AG04450 (cell line): Measurements from ENCODE around the gene ALS2CL. TPM values are rescaled to one million over a fixed set of nuclear protein-coding genes. Genes with fewer than 3 reads are reported as not detected.

Experiments used
- CTCF ChIA-PET: fragments of 300-600, 350-600 bp; formaldehyde crosslinking; extraction: SDS; loops from one replicate; lab custom pipeline; 2022; ENCODE audit warnings: antibody characterized with exemption, inconsistent platforms; lab: Charles Lee
- POLR2A ChIA-PET: fragments of 350-600 bp; formaldehyde crosslinking; extraction: SDS; loops from one replicate; lab custom pipeline; 2021; ENCODE audit warnings: antibody characterized with exemption, inconsistent platforms; lab: Yijun Ruan, JAX
- DNase-seq: peaks from one replicate; pipeline ENCODE4 v3.0.0-alpha.2; 2011; ENCODE audit warnings: low read depth, low spot score
- H3K27ac ChIP-seq: one replicate; pipeline ENCODE4 v1.5.1; 2012; ENCODE audit warnings: low read depth, low read length, control low read depth
- H3K27me3 ChIP-seq: one replicate; pipeline ENCODE4 v1.6.0; 2012; ENCODE audit warnings: low read length; ENCODE audit not compliant: control insufficient read depth, insufficient read depth
- H3K4me3 ChIP-seq: 2 replicates; pipeline ENCODE4 v1.5.1; 2011; ENCODE audit warnings: mild to moderate bottlenecking, low read depth, low read length, control low read depth
- H3K9me3 ChIP-seq: 2 replicates; pipeline ENCODE4 v1.5.1; 2012; ENCODE audit warnings: low read length; ENCODE audit not compliant: control insufficient read depth, insufficient read depth
- CTCF ChIP-seq: IDR thresholded peaks from 2 replicates; pipeline ENCODE4 v1.5.1; 2011; ENCODE audit warnings: low read depth, low read length, control low read depth, inconsistent platforms
- polyA plus RNA-seq: library from polyadenylated mRNA; depleted of rRNA; stranded (reverse); fragments of >200 nt; gene quantifications from 2 replicates; pipeline ENCODE4 v1.2.3, GENCODE V29; 2011

Gene ALS2CL
- polyA plus RNA-seq, 1 experiment, result 0.89 TPM

GRCh38 chr3:46670891-46671427 lies 22.5 kb downstream of the ALS2CL start:
- TF ChIP-seq CTCF, result no peak
- ChIA-PET POLR2A (no interaction called here), CTCF (no interaction called here)
- DNase-seq, result no peak
- H3K9me3 ChIP-seq, result no peaks in the 10 kb centered on the region
- H3K4me3 ChIP-seq, result no peak overlapping the region
- peaks cover 12% of the 10 kb centered on the region for H3K27me3 ChIP-seq
- H3K27ac ChIP-seq, result no peak overlapping the region

GRCh38 chr3:46670000-46670890 lies 23.2 kb downstream of the ALS2CL start:
- no peak for TF ChIP-seq CTCF
- ChIA-PET CTCF (no interaction called here), POLR2A (no interaction called here)
- Histone ChIP-seq H3K4me3 (no peak overlapping the region), H3K27ac (no peak overlapping the region), H3K27me3 (peaks cover 16% of the 10 kb centered on the region), H3K9me3 (no peaks in the 10 kb centered on the region)
- no peak for DNase-seq

GRCh38 chr3:46669191-46669999 lies 24.1 kb downstream of the ALS2CL start:
- Histone ChIP-seq H3K27me3 (peaks cover 14% of the 10 kb centered on the region), H3K4me3 (no peak overlapping the region), H3K9me3 (no peaks in the 10 kb centered on the region), H3K27ac (no peak overlapping the region)
- no peak for DNase-seq
- POLR2A ChIA-PET, result no interaction called here
- no peak for TF ChIP-seq CTCF
- CTCF ChIA-PET, result no interaction called here

- no peaks in the 10 kb centered on the region for H3K9me3 ChIP-seq
- no peak overlapping the region for H3K27ac ChIP-seq
- CTCF ChIA-PET, result interaction anchor here (0.6 kb wide), 1 partner anchor 39 kb away, joined by 3 read pairs; no protein-coding TSS in a partner anchor
- POLR2A ChIA-PET, result no interaction called here
- no peak overlapping the region for H3K4me3 ChIP-seq
- H3K27me3 ChIP-seq, result peaks cover 9% of the 10 kb centered on the region
- no peak for DNase-seq
- TF ChIP-seq CTCF, result no peak
These were observed 24.9 kb downstream of the ALS2CL start for GRCh38 chr3:46668591-46668990.
